GM18526 (cell line): ENCODE data around the gene SSC4D.

ENCODE experiments used
- POLR2A ChIP-seq: IDR thresholded peaks from 3 replicates; pipeline ENCODE4 v1.6.1; 2011; ENCODE audit not compliant: insufficient read length; ENCODE audit errors: extremely low read depth

SSC4D gene

DNA sequence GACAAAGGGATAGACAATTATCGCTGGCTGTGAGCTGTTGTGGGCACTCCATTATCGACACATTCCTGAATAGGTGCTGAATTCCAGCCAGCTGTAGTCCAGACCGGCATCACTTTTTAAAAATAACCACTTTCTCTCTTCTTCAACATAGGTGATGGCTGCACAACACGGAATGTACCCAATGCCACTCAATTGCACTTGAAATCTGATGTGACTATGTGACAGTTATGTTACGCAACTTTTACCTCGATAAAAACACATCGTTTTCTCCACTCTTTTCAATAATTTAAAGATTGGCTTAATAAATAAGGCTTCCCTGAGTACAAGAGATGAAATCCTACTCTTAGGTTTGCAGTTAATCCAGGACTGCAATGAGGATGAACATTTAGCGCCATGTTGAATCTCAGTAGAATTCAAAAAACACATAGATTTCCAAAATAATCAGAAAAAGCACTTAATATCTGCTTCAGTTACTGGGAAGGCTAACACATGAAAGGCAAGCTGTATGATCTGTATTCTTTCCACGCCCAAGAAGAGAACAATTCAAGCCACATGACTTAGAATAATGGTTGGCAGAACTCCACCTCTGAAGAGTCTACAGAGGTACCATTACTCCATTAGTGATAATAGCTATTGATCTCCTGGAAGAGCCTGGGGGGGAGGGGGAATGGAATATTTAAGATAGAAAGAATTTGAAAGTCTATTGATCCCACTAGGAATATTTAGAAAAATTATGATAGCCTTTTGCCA lies 54.3 kb downstream of the SSC4D start:
- no peak for TF ChIP-seq POLR2A

DNA sequence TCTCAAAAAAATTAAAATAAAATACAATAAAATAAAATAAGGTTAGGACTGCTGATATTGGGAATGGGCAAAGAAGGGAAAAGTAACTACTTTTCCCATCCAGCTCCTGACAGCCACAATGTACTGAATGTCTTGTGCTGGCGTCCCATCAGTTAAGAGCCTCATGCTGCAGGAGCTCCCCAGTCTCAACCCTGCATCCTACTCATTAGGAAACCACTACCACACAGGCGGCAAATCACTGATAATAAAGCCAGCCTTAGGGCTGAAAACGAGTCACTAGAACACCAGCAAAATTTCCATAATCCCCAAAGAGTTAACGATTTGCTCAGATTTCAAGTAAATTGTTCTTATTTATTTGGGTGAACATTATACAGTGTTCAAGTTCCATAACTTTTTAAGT lies 55.0 kb downstream of the SSC4D start:
- no peak for TF ChIP-seq POLR2A

DNA sequence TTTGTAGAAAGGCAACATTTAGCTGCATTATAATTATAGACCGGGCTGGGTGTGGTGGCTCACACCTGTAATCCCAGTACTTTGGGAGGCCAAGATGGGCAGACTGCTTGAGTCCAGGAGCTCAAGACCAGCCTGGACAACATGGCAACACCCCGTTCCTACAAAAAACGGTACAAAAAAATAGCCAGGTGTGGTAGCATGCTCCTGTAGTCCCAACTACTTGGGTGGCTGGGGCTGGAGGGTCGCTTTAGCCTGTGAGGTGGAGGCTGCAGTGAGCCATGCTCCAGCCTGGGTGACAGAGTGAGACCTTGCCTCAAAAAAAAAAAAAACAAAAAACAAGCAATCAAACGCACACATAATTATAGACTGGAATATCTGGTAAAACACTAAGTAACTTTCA lies 55.8 kb downstream of the SSC4D start:
- TF ChIP-seq POLR2A, result no peak

DNA sequence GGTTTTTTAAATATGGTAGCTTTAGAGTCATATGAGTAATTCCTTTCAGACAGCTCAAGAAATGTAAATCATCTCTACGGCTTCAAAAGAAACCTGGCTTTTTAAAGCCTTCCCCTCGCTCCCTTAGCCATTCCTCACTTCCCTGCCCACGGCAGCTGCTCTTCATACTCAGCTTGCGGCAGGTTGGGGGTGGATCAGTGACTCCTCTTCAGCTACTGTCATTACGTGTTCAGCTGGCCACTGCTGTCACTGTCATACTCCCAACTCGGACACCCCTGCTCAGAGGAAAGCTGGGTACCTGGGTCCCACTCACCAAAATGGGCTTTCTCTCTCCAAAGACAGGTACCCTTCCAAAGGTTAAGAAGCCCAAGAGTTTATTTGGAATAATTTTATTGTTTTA lies 57.3 kb downstream of the SSC4D start:
- no peak for TF ChIP-seq POLR2A

DNA sequence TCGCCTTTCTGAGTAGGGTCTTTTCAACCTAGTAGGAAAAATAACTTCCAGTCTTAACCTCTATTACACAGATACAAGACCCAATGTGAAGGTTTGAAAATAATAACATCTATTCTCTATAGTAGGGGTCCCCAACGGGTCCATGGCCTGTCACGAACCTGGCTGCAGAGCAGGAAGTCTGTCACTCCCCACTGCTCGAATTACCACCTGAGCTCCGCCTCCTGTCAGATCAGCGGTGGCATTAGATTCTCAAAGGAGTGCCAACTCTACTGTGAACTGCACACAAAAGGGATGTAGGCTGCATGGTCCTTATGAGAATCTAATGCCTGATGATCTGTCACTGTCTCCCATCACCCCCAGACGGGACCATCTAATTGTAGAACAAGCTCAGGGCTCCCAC lies 58.1 kb downstream of the SSC4D start:
- no peak for TF ChIP-seq POLR2A

DNA sequence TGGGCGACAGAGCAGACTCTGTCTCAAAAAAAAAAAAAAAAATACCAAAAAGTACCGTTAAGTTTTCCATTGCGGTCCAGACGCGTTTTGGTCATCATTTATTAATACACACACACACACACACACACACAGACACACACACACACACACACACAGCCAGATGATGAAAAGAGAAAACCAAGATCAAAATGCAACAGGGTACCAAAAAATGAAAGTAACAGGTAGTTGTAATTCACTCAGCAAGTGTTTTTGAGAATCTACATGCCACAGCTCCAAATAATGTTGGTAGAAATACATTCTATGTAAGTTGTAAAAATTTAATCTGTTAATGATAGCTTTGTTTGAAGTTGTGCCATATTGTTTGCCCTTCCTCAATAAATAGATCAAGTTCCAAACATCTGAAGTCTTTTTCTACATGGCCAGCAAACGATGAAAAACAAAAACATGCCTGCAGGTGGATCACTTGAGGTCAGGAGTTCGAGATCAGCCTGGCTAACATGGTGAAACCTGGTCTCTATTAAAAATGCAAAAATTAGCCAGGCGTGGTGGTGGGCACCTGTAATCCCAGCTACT lies 60.1 kb downstream of the SSC4D start:
- TF ChIP-seq POLR2A, result no peak

DNA sequence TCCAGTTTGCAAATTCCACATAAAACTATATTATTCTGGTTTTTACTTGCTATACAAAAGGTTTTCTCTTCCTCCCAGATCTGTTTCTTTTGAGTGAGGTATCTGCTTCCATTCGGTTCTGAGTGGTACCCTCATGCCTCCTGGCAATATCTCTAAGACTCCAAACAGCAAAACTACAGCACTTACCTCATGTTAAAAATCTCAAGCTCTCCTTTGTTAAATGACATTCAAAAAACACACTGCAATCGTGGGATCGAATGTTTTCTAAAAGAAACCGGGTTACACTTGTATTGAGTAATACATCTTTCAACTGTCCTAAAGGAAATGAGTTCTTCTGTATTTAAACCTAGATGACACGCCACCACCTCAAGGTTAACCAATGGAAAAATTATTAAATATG lies 61.8 kb downstream of the SSC4D start:
- no peak for TF ChIP-seq POLR2A

DNA sequence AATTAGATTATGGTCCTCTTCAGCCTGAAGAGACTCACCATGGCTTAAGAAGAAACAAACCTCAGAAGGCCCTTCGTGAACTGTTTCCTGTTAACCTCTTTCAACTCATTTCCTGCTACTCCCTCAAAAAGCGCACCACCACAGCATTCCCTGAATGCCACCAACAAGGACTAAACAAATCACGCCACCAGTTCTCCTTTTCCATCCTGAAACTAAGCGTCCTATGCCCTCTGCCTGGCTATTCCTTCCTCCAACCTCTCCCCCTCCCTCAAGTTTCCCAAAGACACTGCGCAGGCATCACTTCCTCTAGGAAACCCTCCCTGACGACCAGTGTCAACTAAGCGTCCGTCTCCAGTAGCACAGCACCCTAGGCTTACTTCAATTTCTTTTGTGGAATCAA lies 62.7 kb downstream of the SSC4D start:
- TF ChIP-seq POLR2A, result no peak

DNA sequence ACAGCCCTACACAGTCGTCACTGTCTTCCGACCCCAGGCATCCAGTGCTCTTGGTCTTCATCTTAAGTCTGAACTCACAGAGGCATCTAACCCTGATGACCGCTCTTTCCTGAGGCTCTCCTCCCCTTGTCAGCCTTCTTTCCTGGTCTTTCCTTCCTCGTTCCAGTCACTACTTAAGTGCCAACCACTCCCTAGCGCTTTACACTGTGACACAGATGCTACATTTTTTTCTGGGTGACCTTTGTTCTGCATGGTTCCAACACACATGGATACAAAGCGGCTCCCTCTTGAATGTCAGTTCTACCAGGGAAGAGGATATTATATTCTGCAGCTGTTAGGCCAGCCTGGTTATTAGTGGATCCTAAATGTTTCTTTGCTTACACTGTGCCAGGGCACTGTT lies 63.4 kb downstream of the SSC4D start:
- no peak for TF ChIP-seq POLR2A

DNA sequence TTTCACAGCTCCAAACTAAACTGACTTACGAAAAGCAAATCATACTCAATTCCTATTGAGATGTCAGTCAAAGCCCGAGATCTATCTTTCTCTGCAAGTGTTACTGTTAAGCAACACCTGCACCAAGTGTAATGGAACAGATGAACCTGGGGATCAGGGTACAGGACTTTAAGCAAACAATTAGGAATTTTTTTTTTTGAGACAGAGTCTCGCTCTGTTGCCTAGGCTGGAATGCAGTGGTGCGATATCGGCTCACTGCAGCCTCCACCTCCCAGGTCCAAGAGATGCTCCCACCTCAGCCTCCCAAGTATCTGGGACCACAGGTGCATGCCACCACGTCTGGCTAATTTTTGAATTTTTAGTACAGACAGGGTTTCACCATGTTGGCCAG lies 65.6 kb downstream of the SSC4D start:
- TF ChIP-seq POLR2A, result no peak

DNA sequence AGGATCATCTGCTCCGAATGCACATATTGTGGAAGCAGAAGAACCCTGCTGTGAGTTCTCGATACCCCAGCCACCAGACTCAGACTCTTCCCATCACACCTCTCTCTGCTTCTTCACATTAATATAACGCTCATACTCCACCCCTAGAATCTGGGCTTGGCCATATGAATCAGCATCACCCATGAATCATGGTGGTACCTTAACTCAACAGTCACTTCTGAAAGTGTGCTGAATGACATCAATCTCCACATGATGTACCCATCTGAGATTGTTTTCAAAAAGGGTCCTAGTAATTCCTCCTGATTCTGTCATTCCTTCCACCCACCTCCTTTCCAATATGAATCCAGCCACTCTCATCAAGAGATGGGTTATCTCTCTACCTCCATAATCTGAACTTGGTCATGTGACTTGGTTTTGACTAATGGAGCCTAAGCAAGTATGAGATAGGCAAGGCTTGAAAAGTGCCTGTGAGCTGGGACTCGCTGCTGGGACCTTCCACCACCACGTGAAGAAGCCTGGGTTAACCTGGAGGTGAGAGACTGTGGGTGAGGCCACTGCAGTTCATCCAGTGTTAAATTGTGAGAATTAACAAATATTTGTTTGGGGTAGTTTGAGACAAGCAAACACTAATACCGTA lies 66.1 kb downstream of the SSC4D start:
- no peak for TF ChIP-seq POLR2A

DNA sequence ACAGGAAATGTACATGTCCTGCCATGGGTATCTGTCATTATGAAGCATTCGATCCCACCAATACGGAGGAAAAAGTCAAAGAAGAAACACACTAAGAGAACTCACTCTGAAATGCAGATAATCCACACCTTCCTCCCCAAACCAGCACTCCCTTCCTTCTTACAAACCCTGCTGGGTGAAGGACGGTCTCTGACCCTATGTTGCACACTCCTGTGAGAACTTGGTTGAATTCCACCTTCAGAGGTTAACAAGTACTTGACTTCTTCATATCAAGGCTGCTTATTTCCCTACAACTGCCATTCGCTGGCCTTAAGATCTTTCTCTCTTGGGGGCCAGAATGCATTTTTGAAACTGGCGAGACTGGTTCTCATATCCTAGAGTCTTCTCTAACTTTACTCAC lies 67.3 kb downstream of the SSC4D start:
- no peak for TF ChIP-seq POLR2A

DNA sequence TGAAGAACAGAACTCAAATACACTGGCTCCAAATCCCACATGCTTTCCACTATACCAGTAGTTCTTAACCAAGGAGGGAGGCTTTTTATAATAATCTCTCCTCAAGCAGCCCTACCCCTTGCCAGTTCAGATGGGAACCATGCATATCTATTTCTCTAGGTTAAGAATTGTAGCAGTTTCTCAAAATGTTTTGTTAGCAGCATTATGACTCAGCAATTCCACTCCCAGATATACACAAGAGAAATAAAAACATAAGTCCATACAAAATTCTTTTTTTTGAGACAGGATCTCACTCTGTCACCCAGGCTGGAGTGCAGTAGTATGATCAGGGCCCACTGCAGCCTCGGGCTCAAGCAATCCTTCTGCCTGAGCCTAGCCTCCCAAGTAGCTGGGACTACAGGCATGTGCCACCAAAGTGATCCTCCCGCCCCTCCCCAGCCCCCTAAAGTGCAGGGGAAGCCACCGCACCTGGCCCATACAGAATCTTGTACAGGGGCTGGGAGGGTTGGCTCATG lies 68.8 kb downstream of the SSC4D start:
- TF ChIP-seq POLR2A, result no peak
